ENCODE results near the gene RHBDF2. TPM values are rescaled to one million over a fixed set of nuclear protein-coding genes. Genes with fewer than 3 reads are reported as not detected.
A peak's percentile ranks its signal among the peaks of the same experiment; 100 is the strongest.
"Not testable (repeated sequence)": the region's sequence is repeated elsewhere in the genome, so short reads cannot be mapped to it uniquely, and the experiment has no call there.

RHBDF2 gene
- total RNA-seq, 1 experiment from 2014 or later, result 22.8 TPM

- DNase-seq (ENCODE audit: low read depth), result not testable (repeated sequence)
These were observed 24.2 kb upstream of the RHBDF2 start for GRCh38 chr17:76525513-76525833.

GRCh38 chr17:76524598-76525512, 23.6 kb upstream of the RHBDF2 start:
- no peak for DNase-seq (ENCODE audit: low read depth)

GRCh38 chr17:76523084-76524037, 22.1 kb upstream of the RHBDF2 start:
- DNase-seq (ENCODE audit: low read depth), result peak; percentile 71

GRCh38 chr17:76521683-76522082, 20.5 kb upstream of the RHBDF2 start:
- DNase-seq (ENCODE audit: low read depth), result not testable (repeated sequence)

- DNase-seq (ENCODE audit: low read depth), result no peak
These were observed 20.0 kb upstream of the RHBDF2 start for GRCh38 chr17:76521262-76521661.

GRCh38 chr17:76519048-76519966, 18.1 kb upstream of the RHBDF2 start:
- DNase-seq (ENCODE audit: low read depth), result no peak

- no peak for DNase-seq (ENCODE audit: low read depth)
These were observed 16.4 kb upstream of the RHBDF2 start for GRCh38 chr17:76517638-76518038.

- DNase-seq (ENCODE audit: low read depth), result peak; percentile 76
These were observed 14.2 kb upstream of the RHBDF2 start for GRCh38 chr17:76515274-76515949.

GRCh38 chr17:76514355-76514754, 13.1 kb upstream of the RHBDF2 start:
- DNase-seq (ENCODE audit: low read depth), result not testable (repeated sequence)

GRCh38 chr17:76513306-76513692, 12.1 kb upstream of the RHBDF2 start:
- no peak for DNase-seq (ENCODE audit: low read depth)

GRCh38 chr17:76512366-76513305, 11.4 kb upstream of the RHBDF2 start:
- DNase-seq (ENCODE audit: low read depth), result no peak

GRCh38 chr17:76511668-76512365, 10.6 kb upstream of the RHBDF2 start:
- DNase-seq (ENCODE audit: low read depth), result no peak

GRCh38 chr17:76510831-76511244, 9.6 kb upstream of the RHBDF2 start:
- DNase-seq (ENCODE audit: low read depth), result no peak

- not testable (repeated sequence) for DNase-seq (ENCODE audit: low read depth)
These were observed 7.3 kb upstream of the RHBDF2 start for GRCh38 chr17:76508472-76509063.

- peak; percentile 69 for DNase-seq (ENCODE audit: low read depth)
These were observed 5.5 kb upstream of the RHBDF2 start for GRCh38 chr17:76506408-76507345.

GRCh38 chr17:76504117-76504516, 2.9 kb upstream of the RHBDF2 start:
- peak; percentile 61 for DNase-seq (ENCODE audit: low read depth)

All from HT1080 (cell line).